ENCODE data around the gene PAX2.

- TF ChIP-seq POLR2A (IDR thresholded peaks at IDR 0.05): no peak
- no peak for TF ChIP-seq CTCF (IDR thresholded peaks at IDR 0.05)
Observed at GRCh38 chr10:100841528-100841927, 96.1 kb downstream of the PAX2 start.
